ENCODE measurements around the gene LAPTM5. TPM values are rescaled to one million over a fixed set of nuclear protein-coding genes. Genes with fewer than 3 reads are reported as not detected.
"Not testable (repeated sequence)": the region's sequence is repeated elsewhere in the genome, so short reads cannot be mapped to it uniquely, and the experiment has no call there.

Gene LAPTM5
- total RNA-seq, 4 donors from 2014 or later: 21.1 to 67.8 (median 43.1) TPM

GRCh38 chr1:30689901-30690645, 67.5 kb downstream of the LAPTM5 start:
- no peak overlapping the region for H3K27ac ChIP-seq
- 45 to 46% methylated on average over 7 of the region's 7 CpGs for WGBS, 2 donors
- no peak overlapping the region for H3K4me3 ChIP-seq
- peaks cover 0 to 6% (median 0%) of the 10 kb centered on the region in 4 donors for H3K4me1 ChIP-seq
- no peak for TF ChIP-seq POLR2A (IDR thresholded peaks at IDR 0.05)
- no peak for TF ChIP-seq EP300 (IDR thresholded peaks at IDR 0.05)
- no peak for TF ChIP-seq CTCF (IDR thresholded peaks at IDR 0.05)
- H3K27me3 ChIP-seq: peaks cover 0 to 36% of the 10 kb centered on the region in 2 donors
- no peaks in the 10 kb centered on the region for H3K36me3 ChIP-seq
- no peaks in the 10 kb centered on the region for H3K9me3 ChIP-seq
- no peak for DNase-seq (ENCODE audit: low spot score in 2 of 2)

GRCh38 chr1:30688920-30689794, 68.4 kb downstream of the LAPTM5 start:
- WGBS, 2 donors: 75 to 81% methylated on average over 10 to 11 of the region's 11 CpGs
- Histone ChIP-seq H3K36me3 (no peaks in the 10 kb centered on the region), H3K4me3 (no peak overlapping the region), H3K9me3 (no peaks in the 10 kb centered on the region), H3K27ac (no peak overlapping the region), H3K4me1 (peaks cover 0 to 10% (median 0%) of the 10 kb centered on the region in 4 donors), H3K27me3 (peaks cover 5 to 46% of the 10 kb centered on the region in 2 donors)
- no peak for DNase-seq (ENCODE audit: low spot score in 2 of 2)
- no peak for TF ChIP-seq POLR2A (IDR thresholded peaks at IDR 0.05)

- not testable (repeated sequence) for H3K4me3 ChIP-seq
- 87 to 97% methylated on average over 9 of the region's 9 CpGs for WGBS, 2 donors
Measured at GRCh38 chr1:30688516-30688915, 69.1 kb downstream of the LAPTM5 start.

GRCh38 chr1:30687886-30688285, 69.7 kb downstream of the LAPTM5 start:
- Histone ChIP-seq H3K36me3 (no peaks in the 10 kb centered on the region), H3K4me1 (peaks cover 0 to 10% (median 0%) of the 10 kb centered on the region in 4 donors), H3K27me3 (peaks cover 5 to 58% of the 10 kb centered on the region in 2 donors), H3K27ac (no peak overlapping the region), H3K4me3 (no peak overlapping the region), H3K9me3 (no peaks in the 10 kb centered on the region)
- no peak for DNase-seq (ENCODE audit: low spot score in 2 of 2)
- 92 to 96% methylated on average over 6 of the region's 6 CpGs for WGBS, 2 donors
- TF ChIP-seq CTCF (IDR thresholded peaks at IDR 0.05): no peak
- TF ChIP-seq EP300 (IDR thresholded peaks at IDR 0.05): no peak
- no peak for TF ChIP-seq POLR2A (IDR thresholded peaks at IDR 0.05)

More at GRCh38 chr1:30688516-30688915, 69.1 kb downstream of the LAPTM5 start:
- Histone ChIP-seq H3K4me1 (peaks cover 0 to 10% (median 0%) of the 10 kb centered on the region in 4 donors), H3K27me3 (peaks cover 5 to 52% of the 10 kb centered on the region in 2 donors)
- not testable (repeated sequence) for H3K36me3 ChIP-seq; H3K27ac ChIP-seq; H3K9me3 ChIP-seq; DNase-seq (ENCODE audit: low spot score in 2 of 2)

- DNase-seq (ENCODE audit: low spot score in 2 of 2): no peak
- WGBS, 2 donors: 47 to 49% methylated on average over 9 to 10 of the region's 10 CpGs
- Histone ChIP-seq H3K4me1 (peaks cover 0 to 10% (median 0%) of the 10 kb centered on the region in 4 donors), H3K9me3 (no peaks in the 10 kb centered on the region), H3K27me3 (peaks cover 5 to 65% of the 10 kb centered on the region in 2 donors), H3K36me3 (no peaks in the 10 kb centered on the region), H3K4me3 (no peak overlapping the region), H3K27ac (no peak overlapping the region)
- no peak for TF ChIP-seq CTCF (IDR thresholded peaks at IDR 0.05)
- TF ChIP-seq EP300 (IDR thresholded peaks at IDR 0.05): no peak
- no peak for TF ChIP-seq POLR2A (IDR thresholded peaks at IDR 0.05)
Measured at GRCh38 chr1:30686236-30686935, 71.2 kb downstream of the LAPTM5 start.
